ENCODE measurements around the gene MSL3B.
A peak's percentile ranks its signal among the peaks of the same experiment; 100 is the strongest.

Gene MSL3B

DNA sequence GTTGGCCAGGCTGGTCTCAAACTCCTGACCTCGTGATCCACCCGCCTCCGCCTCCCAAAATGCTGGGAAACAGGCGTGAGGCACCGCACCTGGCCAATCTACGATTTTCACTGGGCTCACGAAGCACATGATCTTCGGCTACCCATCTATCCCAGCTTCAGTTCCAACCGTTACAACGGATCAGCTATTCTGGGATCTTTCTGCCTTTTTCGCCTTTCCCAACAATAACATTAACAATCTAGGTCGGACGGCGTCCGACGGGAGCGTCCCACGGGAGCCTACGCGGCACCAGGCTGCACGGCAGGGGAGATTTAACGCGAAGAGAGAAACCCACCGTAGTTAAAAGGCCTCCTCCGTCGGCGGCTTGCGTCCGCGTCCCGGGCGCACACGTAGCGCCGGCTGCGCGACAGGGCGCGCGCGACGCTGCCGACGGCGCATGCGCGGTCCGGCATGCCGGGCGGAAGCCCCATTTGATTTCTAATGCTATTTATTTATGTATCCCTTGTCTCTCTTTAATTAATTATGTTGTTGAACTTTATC, at the start of gene MSL3B:
Gene MSL3B (minus strand): TSS at position 394 of the 540 bp plus-strand sequence.
- H3K4me2 ChIP-seq (ENCODE audit: insufficient read depth, low read length, poor library complexity, severe bottlenecking) = peak within 1 kb of the TSS; percentile 54
- no peak within 1 kb of the TSS for H3K4ac ChIP-seq (ENCODE audit: low read length)
- peak within 1 kb of the TSS in 1 of 2 donors; percentile 83 for H3K4me3 ChIP-seq (ENCODE audit: low read length in 2 of 2)
- DNase-seq (ENCODE audit: low spot score) = peak; percentile 26
- peak within 1 kb of the TSS; percentile 95 for H3K18ac ChIP-seq (ENCODE audit: low read length)
- H3K9ac ChIP-seq (ENCODE audit: low read depth, low read length, poor library complexity) = peak within 1 kb of the TSS; percentile 75
- H3K4me1 ChIP-seq (ENCODE audit: control insufficient read depth in 2 of 2, insufficient read depth in 1 of 2, low read depth in 1 of 2, low read length in 2 of 2) = peaks cover 0 to 1% of the 10 kb centered on the region in 2 donors
- peaks cover 0 to 6% of the 10 kb centered on the region in 2 donors for H3K9me3 ChIP-seq (replicated peaks in 1 of 2; ENCODE audit: control insufficient read depth in 2 of 2, insufficient read depth in 1 of 2, low read depth in 1 of 2, low read length in 2 of 2)
- no peak within 1 kb of the TSS for H4K8ac ChIP-seq (ENCODE audit: low read depth, low read length)
- H3K27ac ChIP-seq (replicated peaks; ENCODE audit: low read length) = no peak within 1 kb of the TSS
- H2BK120ac ChIP-seq (ENCODE audit: low read depth, low read length) = no peak within 1 kb of the TSS
- no peak within 1 kb of the TSS for H2BK15ac ChIP-seq (ENCODE audit: low read length)
- peaks cover 0 to 10% of the 10 kb centered on the region in 2 donors for H3K36me3 ChIP-seq (replicated peaks in 1 of 2; ENCODE audit: control insufficient read depth in 2 of 2, insufficient read depth in 2 of 2, low read length in 2 of 2)
- no peak within 1 kb of the TSS for H3K23ac ChIP-seq (ENCODE audit: low read depth, low read length, poor library complexity)
- H2AFZ ChIP-seq (ENCODE audit: low read length) = no peak within 1 kb of the TSS
- H2AK5ac ChIP-seq (ENCODE audit: low read depth, low read length) = no peak within 1 kb of the TSS
- H3K79me1 ChIP-seq (ENCODE audit: low read depth, low read length) = peaks cover 1% of the 10 kb centered on the region
- no CpG with 5 or more reads among the region's 50 CpGs for WGBS, 2 donors (ENCODE audit: extremely low coverage in 2 of 2, insufficient read length in 2 of 2, insufficient replicate concordance in 1 of 2)
- no peak within 1 kb of the TSS for H4K91ac ChIP-seq (ENCODE audit: low read depth, low read length, poor library complexity)
- H3K14ac ChIP-seq (ENCODE audit: low read length) = no peak within 1 kb of the TSS
- peaks cover 0 to 9% (median 0%) of the 10 kb centered on the region in 3 experiments for H3K27me3 ChIP-seq (ENCODE audit: control insufficient read depth in 3 of 3, insufficient read depth in 3 of 3, low read depth in 1 of 3, low read length in 3 of 3)
- H2BK12ac ChIP-seq (ENCODE audit: low read length) = no peak within 1 kb of the TSS
- no peak within 1 kb of the TSS for H2BK5ac ChIP-seq (ENCODE audit: low read length)

- H4K91ac ChIP-seq (ENCODE audit: low read depth, low read length, poor library complexity) = no peak within 1 kb of the TSS
- H3K14ac ChIP-seq (ENCODE audit: low read length) = no peak within 1 kb of the TSS
- no peaks in the 10 kb centered on the region for H3K9me3 ChIP-seq (replicated peaks in 1 of 2; ENCODE audit: control insufficient read depth in 2 of 2, insufficient read depth in 1 of 2, low read depth in 1 of 2, low read length in 2 of 2)
- H3K27me3 ChIP-seq (ENCODE audit: control insufficient read depth in 3 of 3, insufficient read depth in 3 of 3, low read depth in 1 of 3, low read length in 3 of 3) = no peaks in the 10 kb centered on the region
- peaks cover 6 to 16% of the 10 kb centered on the region in 2 donors for H3K4me1 ChIP-seq (ENCODE audit: control insufficient read depth in 2 of 2, insufficient read depth in 1 of 2, low read depth in 1 of 2, low read length in 2 of 2)
- no peaks in the 10 kb centered on the region for H3K36me3 ChIP-seq (replicated peaks in 1 of 2; ENCODE audit: control insufficient read depth in 2 of 2, insufficient read depth in 2 of 2, low read length in 2 of 2)
- no peak within 1 kb of the TSS for H3K23ac ChIP-seq (ENCODE audit: low read depth, low read length, poor library complexity)
- WGBS, 2 donors (ENCODE audit: extremely low coverage in 2 of 2, insufficient read length in 2 of 2, insufficient replicate concordance in 1 of 2) = no CpG with 5 or more reads among the region's 5 CpGs
- H3K79me1 ChIP-seq (ENCODE audit: low read depth, low read length) = no peaks in the 10 kb centered on the region
- DNase-seq (ENCODE audit: low spot score) = peak; percentile 71
- no peak within 1 kb of the TSS for H3K9ac ChIP-seq (ENCODE audit: low read depth, low read length, poor library complexity)
- H3K18ac ChIP-seq (ENCODE audit: low read length) = no peak within 1 kb of the TSS
- no peak within 1 kb of the TSS for H3K4me3 ChIP-seq (ENCODE audit: low read length in 2 of 2)
- H3K4ac ChIP-seq (ENCODE audit: low read length) = no peak within 1 kb of the TSS
- no peak within 1 kb of the TSS for H2BK15ac ChIP-seq (ENCODE audit: low read length)
- H3K4me2 ChIP-seq (ENCODE audit: insufficient read depth, low read length, poor library complexity, severe bottlenecking) = peak within 1 kb of the TSS; percentile 12
- no peak within 1 kb of the TSS for H2BK5ac ChIP-seq (ENCODE audit: low read length)
- H2BK120ac ChIP-seq (ENCODE audit: low read depth, low read length) = no peak within 1 kb of the TSS
- no peak within 1 kb of the TSS for H2AFZ ChIP-seq (ENCODE audit: low read length)
- H3K27ac ChIP-seq (replicated peaks; ENCODE audit: low read length) = peak within 1 kb of the TSS; percentile 83
- no peak within 1 kb of the TSS for H2AK5ac ChIP-seq (ENCODE audit: low read depth, low read length)
- H4K8ac ChIP-seq (ENCODE audit: low read depth, low read length) = no peak within 1 kb of the TSS
- no peak within 1 kb of the TSS for H2BK12ac ChIP-seq (ENCODE audit: low read length)
Measured at GRCh38 chr2:233917116-233917515, 48.9 kb upstream of the MSL3B start, which contains the start of gene TRPM8. TRPM8 (plus strand) TSS chr2:233917373; CDS start chr2:233926538, 9,165 bp downstream.

GRCh38 chr2:233915128-233915527, 46.9 kb upstream of the MSL3B start:
- no peaks in the 10 kb centered on the region for H3K27me3 ChIP-seq (ENCODE audit: control insufficient read depth in 3 of 3, insufficient read depth in 3 of 3, low read depth in 1 of 3, low read length in 3 of 3)
- H3K14ac ChIP-seq (ENCODE audit: low read length) = no peak overlapping the region
- no peak overlapping the region for H2AFZ ChIP-seq (ENCODE audit: low read length)
- H3K9ac ChIP-seq (ENCODE audit: low read depth, low read length, poor library complexity) = no peak overlapping the region
- H3K4me2 ChIP-seq (ENCODE audit: insufficient read depth, low read length, poor library complexity, severe bottlenecking) = no peak overlapping the region
- H2BK15ac ChIP-seq (ENCODE audit: low read length) = no peak overlapping the region
- no peak overlapping the region for H4K8ac ChIP-seq (ENCODE audit: low read depth, low read length)
- no peak overlapping the region for H4K91ac ChIP-seq (ENCODE audit: low read depth, low read length, poor library complexity)
- H3K27ac ChIP-seq (replicated peaks; ENCODE audit: low read length) = no peak overlapping the region
- no peak overlapping the region for H2BK5ac ChIP-seq (ENCODE audit: low read length)
- H3K9me3 ChIP-seq (replicated peaks in 1 of 2; ENCODE audit: control insufficient read depth in 2 of 2, insufficient read depth in 1 of 2, low read depth in 1 of 2, low read length in 2 of 2) = no peaks in the 10 kb centered on the region
- no CpG with 5 or more reads among the region's 2 CpGs for WGBS, 2 donors (ENCODE audit: extremely low coverage in 2 of 2, insufficient read length in 2 of 2, insufficient replicate concordance in 1 of 2)
- no peak overlapping the region for H2BK12ac ChIP-seq (ENCODE audit: low read length)
- H3K4ac ChIP-seq (ENCODE audit: low read length) = no peak overlapping the region
- H2BK120ac ChIP-seq (ENCODE audit: low read depth, low read length) = peak overlapping the region; percentile 13
- no peak overlapping the region for H3K23ac ChIP-seq (ENCODE audit: low read depth, low read length, poor library complexity)
- H3K4me3 ChIP-seq (ENCODE audit: low read length in 2 of 2) = no peak overlapping the region
- no peak overlapping the region for H3K18ac ChIP-seq (ENCODE audit: low read length)
- no peaks in the 10 kb centered on the region for H3K36me3 ChIP-seq (replicated peaks in 1 of 2; ENCODE audit: control insufficient read depth in 2 of 2, insufficient read depth in 2 of 2, low read length in 2 of 2)
- peaks cover 6 to 16% of the 10 kb centered on the region in 2 donors for H3K4me1 ChIP-seq (ENCODE audit: control insufficient read depth in 2 of 2, insufficient read depth in 1 of 2, low read depth in 1 of 2, low read length in 2 of 2)
- no peak for DNase-seq (ENCODE audit: low spot score)
- H2AK5ac ChIP-seq (ENCODE audit: low read depth, low read length) = no peak overlapping the region
- no peaks in the 10 kb centered on the region for H3K79me1 ChIP-seq (ENCODE audit: low read depth, low read length)

GRCh38 chr2:233912691-233913423, 44.7 kb upstream of the MSL3B start:
- H3K27ac ChIP-seq (replicated peaks; ENCODE audit: low read length) = no peak overlapping the region
- no peak overlapping the region for H4K8ac ChIP-seq (ENCODE audit: low read depth, low read length)
- no peak overlapping the region for H2BK120ac ChIP-seq (ENCODE audit: low read depth, low read length)
- no peak overlapping the region for H3K14ac ChIP-seq (ENCODE audit: low read length)
- H4K91ac ChIP-seq (ENCODE audit: low read depth, low read length, poor library complexity) = no peak overlapping the region
- no CpG with 5 or more reads among the region's 9 CpGs for WGBS, 2 donors (ENCODE audit: extremely low coverage in 2 of 2, insufficient read length in 2 of 2, insufficient replicate concordance in 1 of 2)
- H3K4me3 ChIP-seq (ENCODE audit: low read length in 2 of 2) = no peak overlapping the region
- H3K4ac ChIP-seq (ENCODE audit: low read length) = no peak overlapping the region
- no peak overlapping the region for H3K23ac ChIP-seq (ENCODE audit: low read depth, low read length, poor library complexity)
- H3K79me1 ChIP-seq (ENCODE audit: low read depth, low read length) = no peaks in the 10 kb centered on the region
- no peaks in the 10 kb centered on the region for H3K27me3 ChIP-seq (ENCODE audit: control insufficient read depth in 3 of 3, insufficient read depth in 3 of 3, low read depth in 1 of 3, low read length in 3 of 3)
- no peak overlapping the region for H3K18ac ChIP-seq (ENCODE audit: low read length)
- H2AK5ac ChIP-seq (ENCODE audit: low read depth, low read length) = no peak overlapping the region
- H3K4me1 ChIP-seq (ENCODE audit: control insufficient read depth in 2 of 2, insufficient read depth in 1 of 2, low read depth in 1 of 2, low read length in 2 of 2) = peaks cover 6 to 10% of the 10 kb centered on the region in 2 donors
- no peak overlapping the region for H3K9ac ChIP-seq (ENCODE audit: low read depth, low read length, poor library complexity)
- peak; percentile 54 for DNase-seq (ENCODE audit: low spot score)
- H2AFZ ChIP-seq (ENCODE audit: low read length) = no peak overlapping the region
- no peak overlapping the region for H2BK5ac ChIP-seq (ENCODE audit: low read length)
- H3K9me3 ChIP-seq (replicated peaks in 1 of 2; ENCODE audit: control insufficient read depth in 2 of 2, insufficient read depth in 1 of 2, low read depth in 1 of 2, low read length in 2 of 2) = no peaks in the 10 kb centered on the region
- no peak overlapping the region for H2BK15ac ChIP-seq (ENCODE audit: low read length)
- H3K36me3 ChIP-seq (replicated peaks in 1 of 2; ENCODE audit: control insufficient read depth in 2 of 2, insufficient read depth in 2 of 2, low read length in 2 of 2) = no peaks in the 10 kb centered on the region
- H3K4me2 ChIP-seq (ENCODE audit: insufficient read depth, low read length, poor library complexity, severe bottlenecking) = no peak overlapping the region
- no peak overlapping the region for H2BK12ac ChIP-seq (ENCODE audit: low read length)
